GM18498 (cell line): ENCODE measurements around the gene PSMC1.

Source experiments
- ATAC-seq: cut with Tn5 transposase; IDR thresholded peaks from one replicate; pipeline ENCODE4 v1.9.1; 2021; ENCODE audit warnings: mild to moderate bottlenecking, moderate library complexity; ENCODE audit not compliant: unreplicated experiment

The PSMC1 gene

GRCh38 chr14:90301122-90301521 lies 44.8 kb downstream of the PSMC1 start:
- ATAC-seq = no peak

GRCh38 chr14:90301668-90302090 lies 45.3 kb downstream of the PSMC1 start:
- ATAC-seq = no peak

- no peak for ATAC-seq
Observed at GRCh38 chr14:90302529-90303303, 46.4 kb downstream of the PSMC1 start.

- no peak for ATAC-seq
Observed at GRCh38 chr14:90303473-90303872, 47.1 kb downstream of the PSMC1 start.

DNA sequence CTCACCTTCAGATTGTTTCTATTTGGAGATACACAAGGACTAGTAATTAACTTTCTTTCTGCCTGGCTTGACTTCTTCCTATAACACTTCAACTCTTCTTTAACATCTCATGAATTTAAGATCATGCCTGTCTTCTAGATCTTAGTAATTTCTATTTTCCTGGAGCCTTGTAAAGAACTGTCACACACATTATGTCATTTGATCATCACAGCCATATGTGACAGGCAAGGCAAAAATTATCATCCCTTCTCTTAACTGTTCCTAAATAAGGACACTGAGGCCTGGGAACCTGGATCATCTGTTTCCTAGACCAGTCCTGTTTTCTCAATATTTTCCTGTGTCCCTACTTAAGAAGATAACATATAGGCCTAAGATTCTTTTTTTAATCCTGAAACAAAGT lies 48.1 kb downstream of the PSMC1 start:
- ATAC-seq = no peak

- ATAC-seq = no peak
Observed at GRCh38 chr14:90305176-90305601, 48.8 kb downstream of the PSMC1 start.

- no peak for ATAC-seq
Observed at GRCh38 chr14:90308561-90308960, 52.2 kb downstream of the PSMC1 start.

- ATAC-seq = no peak
Observed at GRCh38 chr14:90317286-90317685, 60.9 kb downstream of the PSMC1 start.

DNA sequence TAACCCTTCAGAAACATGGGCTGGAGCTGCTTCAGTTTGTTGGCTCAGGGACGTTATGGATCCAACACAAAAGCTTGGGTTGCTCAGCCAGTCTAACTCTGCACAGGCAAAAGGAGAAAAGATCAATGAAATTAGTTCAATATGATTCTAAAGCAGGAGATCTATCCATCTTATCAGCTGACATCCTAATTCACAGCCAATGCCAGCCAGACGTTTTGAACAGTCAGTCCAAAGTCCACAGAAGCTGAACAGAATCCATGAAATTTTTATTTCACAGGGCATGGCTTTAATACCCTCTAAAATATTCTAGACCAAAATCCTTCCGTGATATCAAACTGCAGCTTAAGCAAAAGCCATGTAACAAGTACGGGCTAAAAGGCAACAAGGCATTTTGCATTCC lies 61.7 kb downstream of the PSMC1 start:
- ATAC-seq = no peak

GRCh38 chr14:90319173-90319572 lies 62.8 kb downstream of the PSMC1 start:
- ATAC-seq = no peak

DNA sequence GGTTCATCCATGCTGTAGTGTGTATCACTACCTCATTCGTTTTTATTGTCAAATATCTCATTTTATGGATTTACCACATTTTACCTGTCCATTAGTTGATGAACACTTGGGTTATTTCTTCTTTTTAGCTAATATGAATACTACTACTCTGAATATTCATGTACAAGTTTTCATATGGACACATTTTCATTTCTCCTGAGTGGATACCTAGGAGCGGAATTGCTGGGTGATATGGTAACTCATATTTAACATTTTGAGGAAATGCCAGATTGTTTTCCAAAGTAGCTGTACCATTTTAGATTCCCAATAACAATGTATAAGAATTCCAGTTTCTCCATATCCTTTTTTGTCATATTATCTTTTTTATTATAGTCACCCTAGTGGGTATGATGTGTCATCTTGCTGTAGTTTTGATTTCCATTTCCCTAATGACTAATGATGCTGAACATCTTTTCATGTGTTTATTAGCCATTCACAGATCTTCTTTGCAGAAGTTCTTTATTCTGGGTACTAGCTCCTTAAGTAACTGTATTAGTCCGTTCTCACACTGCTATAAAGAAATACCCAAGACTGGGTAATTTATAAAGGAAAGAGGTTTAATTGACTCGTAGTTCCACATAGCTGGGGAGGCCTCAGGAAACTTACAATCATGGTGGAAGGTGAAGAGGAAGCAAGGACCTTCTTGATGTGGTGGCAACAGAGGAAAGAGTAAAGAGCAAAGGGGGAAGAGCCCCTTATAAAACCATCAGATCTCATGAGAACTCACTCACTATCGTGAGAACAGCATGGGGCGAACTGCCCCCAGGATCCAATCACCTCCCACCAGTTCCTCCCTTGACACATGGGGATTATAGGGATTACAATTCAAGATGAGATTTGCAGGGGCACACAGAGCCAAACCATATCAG lies 63.5 kb downstream of the PSMC1 start:
- ATAC-seq = no peak

- ATAC-seq = no peak
Observed at GRCh38 chr14:90321891-90322290, 65.5 kb downstream of the PSMC1 start.
